A549 (cell line): ENCODE measurements around the gene TCF7L2.

Experiments
- CTCF ChIP-seq: fragments of >200 bp; sonication (Bioruptor Twin); formaldehyde crosslinking; IDR thresholded peaks from 3 replicates; pipeline ENCODE4 v1.5.1; 2016
- MAX ChIP-seq: IDR thresholded peaks from 2 replicates; pipeline ENCODE4 v1.6.1; 2012
- NR3C1 ChIP-seq: fragments of >200 bp; sonication (Bioruptor Twin); formaldehyde crosslinking; IDR thresholded peaks from 3 replicates; pipeline ENCODE4 v1.6.1; 2017
- RFX5 ChIP-seq: fragments of 450-650 bp; IDR thresholded peaks from 2 replicates; pipeline ENCODE4 v1.7.1; 2014; ENCODE audit warnings: antibody characterized with exemption, mild to moderate bottlenecking, moderate library complexity
- SMC3 ChIP-seq: fragments of >200 bp; sonication (Bioruptor Twin); formaldehyde crosslinking; IDR thresholded peaks from 3 replicates; pipeline ENCODE4 v1.6.1; 2018; ENCODE audit warnings: inconsistent platforms

- TF ChIP-seq MAX (peak; percentile 50; the same call in 1 of the 2 replicates), SMC3 (no peak), RFX5 (no peak), CTCF (no peak), NR3C1 (no peak)
These were observed 54.1 kb downstream of the TCF7L2 start for GRCh38 chr10:113004069-113004618.
